HG03108 (cell line): ENCODE results near the gene LIFR.
"Not testable (repeated sequence)": the region's sequence is repeated elsewhere in the genome, so short reads cannot be mapped to it uniquely, and the experiment has no call there.

Experiments
- ATAC-seq: cut with Tn5 transposase; IDR thresholded peaks from one replicate; pipeline ENCODE4 v1.9.1; 2021; ENCODE audit warnings: moderate library complexity; ENCODE audit not compliant: unreplicated experiment

The LIFR gene

DNA sequence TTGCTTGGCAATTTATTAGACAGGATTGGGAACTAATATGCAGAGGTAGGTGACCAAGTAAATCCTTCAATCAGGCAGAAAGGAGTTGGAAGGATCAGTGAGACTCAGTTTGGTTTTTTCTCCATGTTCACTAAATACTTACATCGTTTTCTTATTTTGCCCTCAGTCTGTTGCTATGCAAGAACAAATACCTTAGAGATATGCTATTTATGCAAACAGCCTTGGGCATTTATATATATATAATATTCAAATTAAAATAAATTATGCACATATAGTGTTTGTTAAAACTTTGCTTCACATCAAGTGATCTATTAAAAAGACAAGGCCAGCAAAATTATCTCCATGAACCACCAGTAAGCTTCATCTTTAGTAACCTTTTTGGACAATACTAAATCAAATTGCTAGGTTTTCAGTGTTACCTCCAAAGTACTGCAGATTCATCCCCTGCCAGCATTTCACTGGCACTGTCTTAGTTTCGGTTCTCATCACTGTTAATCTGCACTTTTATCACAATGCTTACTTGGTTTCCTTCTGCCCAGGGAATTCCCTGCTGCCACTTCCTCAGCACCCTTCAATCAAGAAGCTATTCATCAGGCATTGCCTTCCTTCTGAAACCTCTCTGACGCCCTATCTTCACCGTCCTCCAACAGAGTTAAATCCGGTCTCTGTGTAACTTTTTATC, 26.0 kb upstream of the LIFR start:
- ATAC-seq: no peak

GRCh38 chr5:38581597-38581996, 25.2 kb upstream of the LIFR start:
- ATAC-seq: no peak

DNA sequence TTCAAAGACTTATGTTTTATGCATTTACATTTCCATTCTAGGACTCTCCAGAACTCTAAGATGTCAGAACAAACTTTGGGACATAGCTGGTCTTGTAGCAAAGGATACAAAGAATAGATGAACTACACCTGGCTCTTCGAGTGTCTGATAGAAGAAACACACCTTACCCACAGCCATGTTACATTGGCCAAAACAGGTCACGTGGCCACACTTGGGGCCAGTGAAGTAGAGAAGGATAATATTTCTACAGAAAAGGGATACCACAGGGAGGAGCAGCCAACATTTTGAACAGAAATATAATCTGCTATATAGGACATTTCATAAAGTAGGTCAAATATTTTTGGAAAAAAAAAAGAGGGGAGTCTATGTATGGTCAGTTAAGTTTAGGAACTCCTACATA, 22.7 kb upstream of the LIFR start:
- no peak for ATAC-seq

- ATAC-seq: no peak
These were observed 20.7 kb upstream of the LIFR start for GRCh38 chr5:38576961-38577684.

DNA sequence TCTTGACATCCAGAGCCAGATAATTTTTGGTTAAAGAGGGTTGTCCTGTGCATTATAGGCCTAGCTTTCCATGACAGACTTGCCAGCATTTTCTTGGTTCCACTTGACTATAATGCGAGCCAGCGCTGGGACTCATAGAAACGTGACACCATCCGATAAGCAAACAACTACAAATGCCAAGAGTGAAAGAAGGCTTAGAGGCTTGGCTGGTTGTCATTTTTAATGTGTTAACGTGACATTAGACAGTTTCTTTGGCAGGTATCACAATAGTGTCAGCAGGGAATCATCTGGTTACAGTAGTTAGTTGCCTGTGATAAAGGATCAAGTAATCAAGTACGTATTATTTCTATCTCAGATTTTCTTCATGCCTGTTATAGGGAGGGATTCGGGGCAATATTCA, 20.0 kb upstream of the LIFR start:
- ATAC-seq: no peak

- ATAC-seq: no peak
These were observed 19.0 kb upstream of the LIFR start for GRCh38 chr5:38575476-38575875.

- ATAC-seq: no peak
These were observed 17.6 kb upstream of the LIFR start for GRCh38 chr5:38574009-38574408.

DNA sequence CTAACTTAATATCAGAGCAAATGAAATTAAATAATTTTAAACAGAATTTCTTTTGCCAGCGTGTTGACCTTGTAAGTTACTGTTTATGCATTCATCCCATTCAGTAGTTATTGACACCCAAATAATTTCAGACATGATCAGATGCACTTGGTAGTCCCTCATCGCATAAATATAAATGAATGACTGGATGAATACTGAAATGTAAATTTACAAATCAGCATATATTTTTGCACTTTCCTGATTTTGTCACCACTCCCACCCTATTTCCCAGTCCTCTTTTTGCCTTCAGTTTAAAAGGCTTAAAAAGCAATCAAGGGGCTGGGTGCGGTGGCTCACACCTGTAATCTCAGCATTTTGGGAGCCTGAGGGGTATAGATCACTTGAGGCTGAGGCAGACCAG, 17.1 kb upstream of the LIFR start:
- no peak for ATAC-seq

DNA sequence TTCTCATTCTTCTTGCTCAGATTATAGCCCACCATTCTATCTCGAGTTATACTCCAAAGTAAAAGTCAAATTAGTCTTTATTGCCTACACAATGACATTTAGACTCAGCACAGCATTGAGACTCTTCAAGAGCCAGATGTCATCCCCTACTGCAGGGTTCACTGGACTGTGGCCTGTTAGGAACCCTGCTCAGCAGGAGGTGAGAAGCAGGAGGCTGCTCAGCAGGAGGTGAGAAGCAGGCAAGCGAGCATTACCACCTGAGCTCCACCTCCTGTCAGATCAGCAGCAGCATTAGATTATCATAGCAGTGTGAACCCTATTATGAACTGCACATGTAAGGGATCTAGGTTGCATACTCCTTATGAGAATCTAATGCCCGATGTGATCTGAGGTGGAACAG, 12.7 kb upstream of the LIFR start:
- ATAC-seq: no peak

GRCh38 chr5:38567306-38567705, 10.9 kb upstream of the LIFR start:
- not testable (repeated sequence) for ATAC-seq

DNA sequence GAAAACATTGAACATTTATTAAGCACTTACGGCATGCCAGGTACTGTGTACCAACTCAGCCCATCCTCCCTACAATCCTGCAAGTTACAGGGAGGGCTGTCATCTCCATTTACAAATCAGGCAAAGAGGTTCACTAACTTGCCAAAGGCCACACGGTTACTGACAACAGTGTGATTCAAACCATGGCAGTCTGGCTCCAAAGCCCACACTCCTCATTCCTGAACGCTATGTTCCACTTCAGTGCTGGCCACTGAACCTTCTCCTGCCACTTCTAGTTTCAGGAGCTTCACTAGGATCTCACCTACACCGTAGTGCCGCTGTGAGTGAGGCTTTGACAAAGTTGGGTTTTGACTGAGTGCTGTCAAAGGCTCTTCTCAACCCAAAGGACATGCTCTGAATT, 7.2 kb upstream of the LIFR start:
- ATAC-seq: no peak

- ATAC-seq: no peak
These were observed 6.2 kb upstream of the LIFR start for GRCh38 chr5:38562444-38563210.

DNA sequence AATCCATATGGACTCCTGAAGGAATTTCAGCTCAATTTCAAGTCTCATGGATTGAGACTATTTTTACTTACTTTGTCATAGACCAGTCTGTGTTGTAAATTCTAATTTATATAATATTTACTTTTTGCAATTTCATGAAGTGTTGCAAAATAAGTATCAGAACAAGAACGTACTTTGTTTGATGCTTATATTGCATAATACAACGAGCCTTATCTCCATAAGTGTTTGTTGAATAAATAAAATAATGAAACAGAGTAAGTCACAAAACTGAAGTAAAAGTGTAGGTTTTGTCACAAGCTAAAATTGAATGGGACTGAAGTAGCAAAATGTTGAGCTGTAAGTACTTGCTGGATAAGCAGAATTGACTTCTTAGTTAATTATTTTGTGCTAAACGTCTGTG, 3.0 kb upstream of the LIFR start:
- ATAC-seq: no peak

DNA sequence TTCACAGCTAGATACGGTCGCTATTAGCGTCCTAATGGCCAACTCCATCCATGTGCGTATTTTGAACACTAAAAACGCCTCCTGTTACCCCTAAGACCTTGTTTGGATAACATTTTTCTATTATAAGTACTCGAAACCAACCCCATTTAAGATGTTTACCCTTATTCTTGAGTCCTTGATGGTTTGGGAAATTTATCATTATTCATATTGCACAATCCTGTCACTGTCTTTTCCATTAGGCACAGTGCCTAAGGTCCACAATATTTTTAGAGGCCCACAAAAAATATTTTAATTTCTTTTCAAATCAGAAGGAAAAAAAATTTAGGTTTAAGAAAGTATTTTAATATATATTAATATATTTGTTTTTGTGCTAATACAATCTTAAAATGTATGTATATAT, 1.3 kb upstream of the LIFR start:
- no peak for ATAC-seq

DNA sequence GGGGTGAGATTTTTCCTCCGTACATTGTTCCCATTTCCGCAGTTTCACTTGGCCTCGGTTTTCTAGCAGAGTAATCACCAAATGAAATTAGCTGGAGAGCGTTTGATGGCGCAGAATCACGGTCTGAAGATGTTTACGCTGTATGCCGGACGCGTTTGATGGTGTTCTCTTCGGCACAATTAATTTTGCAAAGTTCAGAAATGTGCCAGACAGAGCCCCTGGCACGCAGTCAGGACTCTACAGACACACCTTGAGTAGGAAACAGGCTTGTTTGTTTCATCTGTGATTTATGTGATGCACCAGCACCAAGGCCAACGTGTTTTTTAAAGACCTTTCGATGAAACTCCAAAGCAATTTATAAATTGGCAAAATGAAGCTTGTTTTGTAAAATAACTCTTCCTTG, 863 bp upstream of the LIFR start:
- no peak for ATAC-seq

DNA sequence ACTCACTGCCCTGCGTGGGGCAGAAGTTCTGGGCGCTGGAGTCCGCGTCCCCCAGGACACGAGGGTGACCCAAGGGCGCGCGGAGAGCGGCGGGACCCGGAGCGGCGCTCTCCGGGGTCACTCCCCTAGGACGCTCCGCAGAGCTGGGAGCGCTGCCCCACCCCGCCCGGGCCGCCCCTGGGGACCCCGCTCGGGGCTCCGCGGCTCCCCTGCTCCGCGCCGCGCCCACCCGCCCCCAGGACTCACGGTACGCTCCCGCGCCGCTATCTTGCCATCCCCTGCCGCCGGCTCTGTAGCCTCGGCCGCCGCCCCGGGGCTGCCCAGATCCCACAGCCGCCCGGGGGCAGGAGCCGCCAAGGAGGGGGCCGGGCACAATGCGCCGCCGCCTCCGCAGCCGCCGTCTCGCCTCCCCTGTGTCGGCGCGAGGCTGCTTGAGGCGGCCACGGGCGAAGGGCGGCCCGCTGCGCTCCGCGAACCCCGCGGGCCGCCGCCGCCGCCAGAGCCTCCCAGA, 303 bp downstream of the LIFR start:
- ATAC-seq: no peak

GRCh38 chr5:38555354-38556087, 925 bp downstream of the LIFR start:
- ATAC-seq: no peak

DNA sequence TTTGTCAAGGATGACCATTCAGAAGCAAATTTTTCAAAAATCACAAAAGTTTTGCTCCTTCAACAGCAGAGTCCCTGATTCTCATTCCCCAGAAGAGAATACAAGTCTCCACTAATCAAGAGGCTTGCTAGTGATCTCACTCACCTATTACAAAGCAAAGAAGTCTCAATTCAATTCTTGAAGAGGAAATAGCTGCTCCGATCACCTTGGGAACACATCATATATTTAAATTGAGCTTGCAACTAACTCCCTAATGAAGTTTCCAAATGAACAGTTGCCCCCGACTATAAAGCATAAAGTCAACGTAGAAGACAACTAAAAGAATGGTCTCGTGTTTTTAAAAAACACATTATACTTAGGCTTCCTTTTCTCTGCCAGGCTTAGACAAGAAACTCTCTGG, 1.6 kb downstream of the LIFR start:
- no peak for ATAC-seq

DNA sequence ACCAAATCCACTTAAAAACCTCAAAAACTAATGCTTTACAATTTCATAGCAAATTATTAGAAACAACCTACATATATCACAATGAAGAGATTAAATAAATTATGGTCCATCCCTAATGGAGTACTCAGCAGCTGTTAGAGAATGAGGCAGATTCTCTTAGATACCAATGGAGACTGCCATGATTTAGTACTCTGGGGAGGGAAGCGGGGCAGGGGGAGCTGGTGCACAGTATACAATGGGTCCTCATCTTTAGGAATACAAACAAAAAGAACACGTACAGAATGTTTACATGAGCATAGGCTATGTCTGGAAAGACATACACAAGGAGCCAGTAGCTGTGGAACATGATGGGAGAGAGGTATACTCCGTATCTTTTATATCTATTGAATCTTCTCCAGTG, 2.0 kb downstream of the LIFR start:
- ATAC-seq: no peak

DNA sequence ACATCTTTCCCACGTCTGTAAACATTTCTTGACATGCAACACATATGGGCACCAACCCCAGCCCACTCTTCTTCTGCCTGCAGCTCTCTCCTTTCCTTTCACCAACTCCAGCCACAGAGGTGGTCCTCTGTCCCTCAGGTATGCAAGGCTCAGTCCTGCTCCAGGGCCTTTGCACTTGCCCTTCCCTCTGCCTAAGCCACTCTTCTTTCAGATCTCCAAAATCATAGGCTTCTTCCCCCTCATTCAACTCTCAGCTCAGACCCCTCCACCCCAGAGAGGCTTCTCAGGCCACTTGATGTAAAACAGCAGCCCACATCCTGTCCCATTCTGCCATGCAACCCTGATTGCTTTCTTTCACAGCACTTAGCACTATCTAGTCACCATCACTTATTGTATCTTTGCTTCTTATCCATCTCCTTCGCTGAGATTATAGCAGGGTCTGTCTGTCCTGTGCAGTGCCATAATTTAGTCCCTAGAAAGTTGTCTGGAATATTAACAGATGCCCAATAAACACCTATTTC, 3.4 kb downstream of the LIFR start:
- ATAC-seq: no peak
